HG03460 (cell line): Measurements from ENCODE around the gene COMMD6.
"Not testable (repeated sequence)": the region's sequence is repeated elsewhere in the genome, so short reads cannot be mapped to it uniquely, and the experiment has no call there.

Experiments
- ATAC-seq: cut with Tn5 transposase; IDR thresholded peaks from one replicate; pipeline ENCODE4 v1.9.1; 2021; ENCODE audit not compliant: unreplicated experiment

COMMD6 gene

GRCh38 chr13:75537401-75538365 lies at the start of gene COMMD6:
Gene COMMD6 (minus strand): TSS chr13:75537841. CDS start chr13:75537805, 36 bp downstream.
- ATAC-seq = peak; percentile 97

- ATAC-seq = no peak
Observed at GRCh38 chr13:75585153-75585552, 47.5 kb upstream of the COMMD6 start.

GRCh38 chr13:75583091-75583490 lies 45.5 kb upstream of the COMMD6 start:
- ATAC-seq = no peak

DNA sequence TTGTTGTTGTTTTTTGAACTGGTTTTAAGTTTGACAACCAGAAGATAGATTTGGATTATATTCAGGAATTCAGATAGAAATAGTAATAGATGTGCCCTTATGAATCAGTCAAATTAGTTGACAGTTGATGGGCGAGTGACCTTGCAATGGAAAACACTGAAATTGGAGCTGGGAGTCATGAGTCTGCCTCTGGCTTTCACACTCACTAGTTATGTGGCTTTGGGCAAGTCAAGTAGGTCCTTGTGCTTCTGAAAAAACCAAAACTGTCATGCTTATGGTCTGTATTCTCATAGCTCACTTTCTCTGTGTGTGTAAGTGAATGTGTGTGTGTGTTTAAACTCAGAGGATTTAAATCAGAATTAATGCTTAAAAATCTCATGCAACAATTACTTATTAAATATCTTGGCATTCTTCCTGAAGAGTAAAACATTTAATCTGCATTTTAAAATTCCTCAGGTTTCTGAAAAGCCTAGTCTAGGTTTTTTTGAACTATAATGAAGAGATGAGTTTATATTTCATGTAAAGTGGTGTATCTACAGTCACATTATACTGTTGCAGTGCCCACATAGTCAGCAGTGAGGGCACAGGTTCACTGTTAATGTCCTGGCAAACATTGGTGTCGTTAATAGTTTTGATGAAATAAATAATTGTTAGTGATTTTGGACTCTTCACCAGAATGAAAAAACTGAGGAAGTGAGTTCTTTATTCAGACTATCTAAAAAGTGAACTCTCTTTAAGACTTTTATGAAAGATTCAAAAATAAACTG lies 44.4 kb upstream of the COMMD6 start:
- no peak for ATAC-seq

GRCh38 chr13:75579529-75579928 lies 41.9 kb upstream of the COMMD6 start:
- ATAC-seq = no peak

GRCh38 chr13:75569576-75569975 lies 31.9 kb upstream of the COMMD6 start:
- ATAC-seq = no peak

DNA sequence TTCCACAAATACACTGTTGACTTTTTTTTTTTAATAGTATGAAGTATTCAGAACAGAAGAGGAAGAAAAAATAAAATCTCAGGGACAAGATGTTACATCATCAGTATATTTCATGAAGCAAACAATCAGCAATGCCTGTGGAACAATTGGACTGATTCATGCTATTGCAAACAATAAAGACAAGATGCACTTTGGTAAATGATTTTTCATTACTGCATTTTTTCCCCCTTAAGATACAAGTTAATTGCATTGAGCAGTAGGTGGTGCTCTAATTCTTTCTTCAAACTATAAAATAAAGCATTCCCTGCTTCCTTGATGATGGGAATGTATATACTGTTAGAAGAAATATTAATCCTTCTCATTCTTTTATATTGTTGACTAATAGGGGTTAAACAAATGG lies 29.0 kb upstream of the COMMD6 start:
- ATAC-seq = no peak

- no peak for ATAC-seq
Observed at GRCh38 chr13:75558145-75558840, 20.7 kb upstream of the COMMD6 start.

DNA sequence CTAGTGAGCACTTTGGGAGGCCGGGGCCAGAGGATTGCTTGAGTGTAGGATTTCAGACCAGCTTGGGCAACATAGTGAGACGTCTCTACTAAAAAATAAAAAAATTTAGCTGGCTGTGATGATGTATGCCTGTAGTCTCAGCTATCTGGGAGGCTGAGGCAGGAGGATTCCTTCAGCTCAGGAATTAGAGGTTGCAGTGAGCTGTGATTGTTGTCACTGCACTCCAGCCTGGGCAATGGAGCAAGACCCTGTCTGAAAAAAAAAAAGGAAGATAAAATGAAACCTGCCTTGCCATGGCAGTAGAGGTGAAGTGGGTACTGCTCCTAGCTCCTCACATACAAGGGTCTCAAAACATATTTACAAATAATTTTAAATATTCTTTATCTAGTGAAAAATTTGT lies 19.3 kb upstream of the COMMD6 start:
- no peak for ATAC-seq

DNA sequence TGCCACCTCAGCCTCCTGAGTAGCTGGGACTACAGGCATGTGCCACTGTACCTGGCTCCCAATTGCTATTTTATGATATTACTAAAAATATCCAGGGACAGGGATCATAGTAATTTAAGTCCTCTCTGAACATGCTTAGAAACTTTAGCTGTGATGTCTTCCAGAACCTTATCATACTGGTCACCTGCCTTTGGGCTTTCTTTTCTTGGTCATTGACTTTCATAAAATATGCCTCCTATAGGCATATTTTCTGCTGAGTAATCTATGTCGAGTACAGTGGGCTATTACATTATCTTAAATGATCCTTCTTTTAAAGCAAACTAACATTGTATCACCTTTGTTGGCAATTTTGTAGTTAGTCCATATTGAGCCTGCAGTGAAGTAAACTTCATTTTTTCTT lies 18.2 kb upstream of the COMMD6 start:
- no peak for ATAC-seq

DNA sequence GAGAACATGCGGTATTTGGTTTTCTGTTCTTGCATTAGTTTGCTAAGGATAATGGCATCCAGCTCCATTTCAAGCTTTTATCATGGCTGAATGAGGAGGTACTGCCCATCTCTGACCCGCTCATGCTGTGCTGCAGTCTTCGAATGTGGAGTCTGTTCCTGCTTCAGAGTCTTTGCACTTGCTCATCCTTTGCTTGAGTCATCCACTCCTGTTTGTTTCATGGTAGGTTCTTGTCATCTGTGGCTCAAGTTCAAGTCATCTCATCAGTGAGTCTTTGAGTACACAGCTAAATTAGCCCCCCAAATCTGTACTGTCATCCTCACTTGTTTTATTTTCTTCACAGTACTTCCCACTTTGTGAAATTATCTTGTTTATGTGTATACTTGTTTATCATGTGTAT lies 17.3 kb upstream of the COMMD6 start:
- no peak for ATAC-seq

GRCh38 chr13:75554464-75554863 lies 16.8 kb upstream of the COMMD6 start:
- ATAC-seq = no peak

- peak; percentile 7 for ATAC-seq
Observed at GRCh38 chr13:75550159-75550567, 12.5 kb upstream of the COMMD6 start.

GRCh38 chr13:75549262-75550158 lies 11.9 kb upstream of the COMMD6 start, which contains the start of gene UCHL3:
Gene UCHL3 (plus strand): TSS chr13:75549791. CDS start chr13:75549821, 30 bp downstream.
- peak; percentile 95 for ATAC-seq

GRCh38 chr13:75547917-75548316 lies 10.3 kb upstream of the COMMD6 start:
- ATAC-seq = no peak

GRCh38 chr13:75545386-75545785 lies 7.7 kb upstream of the COMMD6 start:
- ATAC-seq = not testable (repeated sequence)

GRCh38 chr13:75544681-75545330 lies 7.2 kb upstream of the COMMD6 start:
- ATAC-seq = no peak

DNA sequence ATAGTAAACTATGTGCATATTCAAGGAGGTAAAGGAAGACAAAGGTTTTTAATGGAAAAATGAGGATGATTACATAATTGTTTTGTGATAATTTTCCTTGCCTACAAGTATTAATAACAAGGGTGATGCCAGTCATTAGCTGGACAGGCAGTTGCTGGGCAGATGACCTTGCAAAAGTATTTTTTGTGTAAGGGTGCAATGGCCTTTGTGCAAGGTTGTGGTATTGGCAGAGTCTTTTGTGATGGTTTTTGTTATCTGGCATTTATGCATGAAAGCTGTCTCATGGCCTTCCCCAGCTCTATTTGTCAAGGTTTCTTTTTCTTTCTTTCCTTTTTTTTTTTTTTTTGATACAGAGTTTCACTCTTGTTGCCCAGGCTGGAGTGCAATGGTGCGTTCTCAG lies 4.3 kb upstream of the COMMD6 start:
- no peak for ATAC-seq

DNA sequence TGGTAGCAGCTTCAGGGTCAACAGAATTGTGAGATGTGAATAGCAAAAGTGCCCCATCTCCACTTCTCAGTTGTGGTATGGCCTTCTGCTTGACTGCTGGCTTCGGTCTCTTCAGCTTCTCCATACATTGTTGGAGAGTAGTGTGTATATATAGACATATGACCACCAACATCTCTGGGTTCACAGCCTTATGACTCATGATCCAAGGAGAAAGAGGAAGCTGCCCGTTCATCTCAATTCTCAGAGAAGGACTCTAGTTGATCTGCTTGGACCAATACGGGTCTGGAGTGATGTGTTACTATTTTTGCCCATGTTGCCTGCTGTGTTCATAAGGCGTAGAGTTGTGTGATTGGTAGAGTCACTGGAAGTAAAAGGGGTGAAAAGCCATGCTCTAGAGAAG lies 3.6 kb upstream of the COMMD6 start:
- ATAC-seq = no peak

GRCh38 chr13:75533861-75534260 lies 3.8 kb downstream of the COMMD6 start:
- ATAC-seq = no peak
